Renal cortical epithelial cell (primary cell): ENCODE data around the gene MYO1C. TPM values are rescaled to one million over a fixed set of nuclear protein-coding genes. Genes with fewer than 3 reads are reported as not detected.
A peak's percentile ranks its signal among the peaks of the same experiment; 100 is the strongest.

Experiments
- DNase-seq: peaks from one replicate; pipeline ENCODE4 v3.0.0-alpha.2; 2011; ENCODE audit warnings: low read depth
- total RNA-seq: library from RNA; depleted of rRNA; stranded (reverse); fragments of >200 nt; gene quantifications from 2 replicates; pipeline ENCODE4 v1.2.3, GENCODE V29; 2014

MYO1C gene
- total RNA-seq, 1 donor from 2014 or later = 355 TPM

- peak; percentile 60 for DNase-seq
Observed at GRCh38 chr17:1484676-1485422, 7.6 kb downstream of the MYO1C start.

GRCh38 chr17:1484060-1484535 lies 8.4 kb downstream of the MYO1C start:
- no peak for DNase-seq

- DNase-seq = no peak
Observed at GRCh38 chr17:1482680-1483079, 9.8 kb downstream of the MYO1C start.

- DNase-seq = no peak
Observed at GRCh38 chr17:1481736-1482135, 10.8 kb downstream of the MYO1C start.

GRCh38 chr17:1480747-1481465 lies 11.6 kb downstream of the MYO1C start:
- DNase-seq = no peak

- DNase-seq = no peak
Observed at GRCh38 chr17:1478418-1478817, 14.1 kb downstream of the MYO1C start.

GRCh38 chr17:1475321-1475854 lies 17.1 kb downstream of the MYO1C start:
- no peak for DNase-seq

- peak; percentile 64 for DNase-seq
Observed at GRCh38 chr17:1474402-1475189, 17.9 kb downstream of the MYO1C start.

- no peak for DNase-seq
Observed at GRCh38 chr17:1473841-1474240, 18.6 kb downstream of the MYO1C start.

- DNase-seq = no peak
Observed at GRCh38 chr17:1473170-1473569, 19.3 kb downstream of the MYO1C start.

- DNase-seq = no peak
Observed at GRCh38 chr17:1471911-1472821, 20.3 kb downstream of the MYO1C start.

GRCh38 chr17:1471490-1471889 lies 21.0 kb downstream of the MYO1C start:
- no peak for DNase-seq

GRCh38 chr17:1470755-1471462 lies 21.6 kb downstream of the MYO1C start:
- no peak for DNase-seq

GRCh38 chr17:1470071-1470754 lies 22.3 kb downstream of the MYO1C start:
- DNase-seq = no peak

GRCh38 chr17:1469231-1469852 lies 23.1 kb downstream of the MYO1C start:
- DNase-seq = no peak

- no peak for DNase-seq
Observed at GRCh38 chr17:1467898-1468492, 24.5 kb downstream of the MYO1C start.

- no peak for DNase-seq
Observed at GRCh38 chr17:1467258-1467657, 25.2 kb downstream of the MYO1C start.

- DNase-seq = no peak
Observed at GRCh38 chr17:1464186-1464585, 28.3 kb downstream of the MYO1C start.
